Fibroblast of skin of abdomen (primary cell): Measurements from ENCODE around the gene ARHGAP15.

Experiments
- DNase-seq: peaks from one replicate; pipeline ENCODE4 v3.0.0-alpha.2; 2013

The ARHGAP15 gene

DNA sequence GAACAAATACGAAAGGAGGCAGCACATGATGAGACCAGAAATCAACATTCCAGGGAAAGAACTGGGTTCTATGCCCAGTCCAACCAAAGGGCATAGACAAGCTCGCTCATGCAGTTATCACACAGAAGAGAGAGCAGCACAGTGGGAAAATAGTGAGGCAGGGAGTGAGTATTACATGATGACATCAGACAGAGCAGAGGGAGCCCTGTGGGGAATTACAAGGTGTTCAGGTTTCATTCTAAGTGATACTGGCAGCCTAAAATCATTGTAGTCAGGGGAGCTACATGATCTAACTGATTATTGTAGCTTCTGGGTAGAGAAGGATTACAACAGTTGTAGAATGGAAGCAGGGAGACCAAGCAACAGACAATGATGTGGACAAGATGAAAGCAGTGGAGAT lies 658.5 kb downstream of the ARHGAP15 start:
- DNase-seq: no peak

- no peak for DNase-seq
These were observed 663.4 kb downstream of the ARHGAP15 start for GRCh38 chr2:143792602-143793001.

DNA sequence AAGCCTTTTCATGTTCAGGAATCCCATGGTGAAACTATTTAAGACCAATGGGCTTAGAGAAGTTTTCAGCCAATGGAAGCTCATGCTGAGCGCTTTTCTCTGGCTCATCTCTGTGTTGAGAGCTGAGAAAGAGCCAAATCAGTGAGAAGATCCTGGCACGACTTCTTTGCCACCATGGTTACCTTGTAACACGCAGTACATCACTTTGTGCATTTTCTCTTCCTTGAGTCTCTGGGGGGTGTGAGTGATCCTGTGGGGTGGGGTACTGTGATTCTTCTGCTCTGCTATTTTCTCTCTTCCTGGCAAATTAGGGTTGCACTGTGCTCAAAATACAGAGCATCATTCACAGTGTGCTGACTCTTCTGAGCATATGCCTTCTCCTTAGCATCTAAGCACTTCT lies 664.2 kb downstream of the ARHGAP15 start:
- no peak for DNase-seq

- no peak for DNase-seq
These were observed 666.8 kb downstream of the ARHGAP15 start for GRCh38 chr2:143796051-143796450.

DNA sequence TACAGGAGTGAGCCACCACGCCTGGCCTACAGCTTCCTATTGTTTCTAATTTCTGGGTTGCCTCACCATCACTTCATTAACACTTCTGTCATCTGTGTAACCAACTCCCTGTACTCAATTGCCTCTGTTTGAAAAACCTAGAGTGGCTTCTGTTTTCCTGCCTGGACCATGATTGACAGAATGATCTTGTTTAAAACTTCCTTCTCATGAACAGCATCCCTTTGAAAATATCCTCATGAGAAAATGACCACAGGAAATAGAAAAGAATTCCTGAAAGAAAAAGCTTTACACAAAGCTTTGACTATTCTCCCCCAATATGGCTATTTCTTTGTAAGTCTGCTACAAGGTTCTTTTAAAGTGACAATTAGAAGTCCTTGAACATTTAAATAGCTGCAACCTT lies 672.3 kb downstream of the ARHGAP15 start:
- DNase-seq: no peak

DNA sequence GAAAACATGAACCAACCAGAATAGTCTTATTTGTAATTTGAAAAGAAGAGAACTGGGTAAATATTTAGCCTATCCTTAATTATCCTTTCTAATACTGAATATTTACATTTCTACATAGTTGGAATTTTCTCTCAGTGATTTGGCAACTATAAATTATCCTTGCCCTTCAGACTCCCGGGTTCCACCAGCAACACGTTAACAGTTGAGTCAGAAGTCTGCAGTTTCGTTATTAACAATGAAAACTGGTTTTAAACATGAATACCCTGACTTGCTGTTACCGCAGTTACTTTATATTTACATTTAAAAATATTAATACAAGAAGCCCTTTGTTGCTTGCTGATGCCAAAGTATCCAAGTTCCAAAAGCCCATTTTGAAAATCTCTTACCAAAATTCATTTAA lies 673.0 kb downstream of the ARHGAP15 start:
- peak; percentile 74 for DNase-seq

DNA sequence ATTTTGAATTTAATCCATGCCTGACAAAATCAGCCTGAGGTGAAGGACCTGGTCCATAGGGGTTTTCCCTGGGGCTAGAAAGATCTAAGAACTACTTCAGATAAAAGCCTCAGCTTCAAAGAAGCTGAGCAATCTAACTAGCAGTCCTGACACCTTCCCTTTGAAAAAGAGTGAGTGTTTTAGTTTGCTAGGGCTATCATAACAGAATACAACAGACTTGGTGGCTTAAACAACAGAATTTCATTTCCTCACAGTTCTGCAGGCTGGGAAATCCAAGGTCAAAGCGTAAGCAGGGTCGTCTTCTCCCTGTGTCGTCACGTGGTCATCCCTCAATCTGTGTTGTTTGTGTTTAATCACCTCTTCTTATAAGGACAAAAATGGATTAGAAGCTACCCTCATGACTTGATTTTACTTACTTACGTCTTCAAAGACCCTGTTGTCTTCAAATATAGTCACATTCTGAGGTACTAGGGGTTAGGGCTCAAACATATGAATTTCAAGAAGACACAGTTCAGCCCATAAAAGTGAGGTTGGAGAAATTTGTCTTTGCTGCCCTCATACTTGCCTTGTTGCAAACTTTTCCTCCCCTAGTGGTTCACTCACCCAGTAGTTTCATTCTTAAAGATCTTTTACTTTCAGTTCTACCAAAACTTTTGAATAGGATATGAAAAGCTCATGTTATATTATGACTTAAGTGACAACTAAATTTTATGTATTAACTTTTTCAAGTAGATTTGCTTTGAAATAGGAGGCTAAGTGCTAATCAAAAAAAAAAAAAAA lies 673.8 kb downstream of the ARHGAP15 start:
- no peak for DNase-seq

- DNase-seq: peak; percentile 41
These were observed 674.7 kb downstream of the ARHGAP15 start for GRCh38 chr2:143803936-143804335.

GRCh38 chr2:143805666-143806065 lies 676.4 kb downstream of the ARHGAP15 start:
- DNase-seq: no peak

GRCh38 chr2:143807192-143807591 lies 678.0 kb downstream of the ARHGAP15 start:
- DNase-seq: peak; percentile 59

GRCh38 chr2:143807671-143808070 lies 678.5 kb downstream of the ARHGAP15 start:
- DNase-seq: no peak

DNA sequence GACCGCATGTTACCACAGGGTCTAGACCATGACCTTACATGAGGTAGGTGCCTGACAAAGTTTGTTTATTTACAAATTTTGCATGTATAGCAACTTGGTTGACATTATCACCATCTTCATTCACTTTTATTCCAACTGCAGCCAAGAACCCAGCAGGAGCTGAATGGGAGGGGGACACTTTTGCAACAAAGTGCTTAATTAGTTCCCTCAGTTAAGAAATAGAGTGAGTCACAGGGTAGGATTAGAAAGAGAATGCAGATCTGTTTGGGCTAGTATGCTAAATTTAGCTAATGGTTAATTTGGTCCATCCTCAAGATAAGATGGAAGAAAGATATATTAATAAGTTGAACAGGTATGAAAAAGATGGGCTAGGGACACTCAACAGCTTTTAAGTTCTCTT lies 678.9 kb downstream of the ARHGAP15 start:
- peak; percentile 41 for DNase-seq

- no peak for DNase-seq
These were observed 685.9 kb downstream of the ARHGAP15 start for GRCh38 chr2:143815082-143815481.

DNA sequence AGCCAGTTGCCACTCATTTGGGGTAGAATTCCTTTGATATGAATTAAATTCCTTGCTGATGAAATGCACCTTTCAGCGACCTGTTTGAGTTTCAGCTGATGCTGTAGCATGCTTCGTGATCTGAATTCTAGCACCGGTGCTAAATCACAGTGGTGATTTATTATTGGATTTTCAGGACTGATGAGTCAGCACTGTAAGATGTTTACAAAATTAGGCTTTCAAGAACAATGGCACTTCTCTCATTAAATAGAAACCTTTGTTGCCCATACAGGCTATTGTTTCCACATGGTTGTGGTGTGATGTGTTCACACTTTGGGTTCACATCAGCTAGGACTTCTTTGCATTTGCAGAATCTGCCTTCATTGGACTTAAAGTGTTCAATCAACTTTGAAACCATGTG lies 687.7 kb downstream of the ARHGAP15 start:
- no peak for DNase-seq
